Stimulated activated naive CD8-positive, alpha-beta T cell treated with anti-CD3 and anti-CD28 coated beads, Interleukin-15, Interleukin-2, amounts not matched to agents 100 U/mL and 50 U/mL, for 24 hours (primary cell): ENCODE results near the gene ATP6V1A.

Source experiments
- ATAC-seq: fragments of 150-1000 bp; cut with Tn5 transposase; one replicate; pipeline ENCODE4 v1.10.0; 2021
- DNase-seq: peaks from one replicate; pipeline ENCODE4 v3.0.0; 2021

Gene ATP6V1A

GRCh38 chr3:113747283-113748046, 630 bp downstream of the ATP6V1A start:
- ATAC-seq (peak; percentile 50), DNase-seq (peak; percentile 48)

GRCh38 chr3:113751141-113751540, 4.3 kb downstream of the ATP6V1A start:
- ATAC-seq, result no peak
- no peak for DNase-seq

GRCh38 chr3:113753376-113753985, 6.6 kb downstream of the ATP6V1A start:
- DNase-seq, result no peak
- ATAC-seq, result no peak

GRCh38 chr3:113754494-113755159, 7.8 kb downstream of the ATP6V1A start:
- ATAC-seq, result no peak

GRCh38 chr3:113758389-113759024, 11.7 kb downstream of the ATP6V1A start:
- DNase-seq, result no peak
- ATAC-seq, result peak; percentile 46

More at GRCh38 chr3:113754494-113755159, 7.8 kb downstream of the ATP6V1A start:
- DNase-seq, result no peak

- ATAC-seq (no peak), DNase-seq (no peak)
Observed at GRCh38 chr3:113764698-113765097, 17.9 kb downstream of the ATP6V1A start.

- ATAC-seq, result peak; percentile 57
- no peak for DNase-seq
Observed at GRCh38 chr3:113769551-113769950, 22.7 kb downstream of the ATP6V1A start.

GRCh38 chr3:113771993-113772392, 25.2 kb downstream of the ATP6V1A start:
- DNase-seq, result no peak
- ATAC-seq, result no peak

- ATAC-seq (no peak), DNase-seq (no peak)
Observed at GRCh38 chr3:113773381-113773780, 26.5 kb downstream of the ATP6V1A start.

GRCh38 chr3:113775516-113775915, 28.7 kb downstream of the ATP6V1A start:
- DNase-seq (no peak), ATAC-seq (no peak)

- ATAC-seq (no peak), DNase-seq (no peak)
Observed at GRCh38 chr3:113776564-113776963, 29.7 kb downstream of the ATP6V1A start.

- DNase-seq, result no peak
- ATAC-seq, result no peak
Observed at GRCh38 chr3:113783463-113783862, 36.6 kb downstream of the ATP6V1A start.

GRCh38 chr3:113783980-113784379, 37.1 kb downstream of the ATP6V1A start:
- DNase-seq, result no peak

GRCh38 chr3:113791381-113791780, 44.5 kb downstream of the ATP6V1A start:
- ATAC-seq, result no peak
- no peak for DNase-seq

More at GRCh38 chr3:113783980-113784379, 37.1 kb downstream of the ATP6V1A start:
- no peak for ATAC-seq

- DNase-seq (no peak), ATAC-seq (no peak)
Observed at GRCh38 chr3:113794526-113794925, 47.7 kb downstream of the ATP6V1A start.

- no peak for ATAC-seq
Observed at GRCh38 chr3:113795693-113796092, 48.9 kb downstream of the ATP6V1A start.

GRCh38 chr3:113802795-113803455, 56.1 kb downstream of the ATP6V1A start:
- ATAC-seq, result peak; percentile 28
- no peak for DNase-seq

More at GRCh38 chr3:113795693-113796092, 48.9 kb downstream of the ATP6V1A start:
- no peak for DNase-seq

- no peak for ATAC-seq
- DNase-seq, result no peak
Observed at GRCh38 chr3:113804661-113805060, 57.8 kb downstream of the ATP6V1A start.

GRCh38 chr3:113805249-113805648, 58.4 kb downstream of the ATP6V1A start:
- ATAC-seq, result no peak
- no peak for DNase-seq

- ATAC-seq, result no peak
Observed at GRCh38 chr3:113812854-113813253, 66.0 kb downstream of the ATP6V1A start.

GRCh38 chr3:113819866-113820265, 73.0 kb downstream of the ATP6V1A start:
- ATAC-seq (no peak), DNase-seq (no peak)

More at GRCh38 chr3:113812854-113813253, 66.0 kb downstream of the ATP6V1A start:
- DNase-seq, result no peak

GRCh38 chr3:113825090-113825489, 78.3 kb downstream of the ATP6V1A start:
- ATAC-seq, result peak; percentile 32
- no peak for DNase-seq
